ENCODE measurements around the gene TSPEAR.
"Not testable (repeated sequence)": the region's sequence is repeated elsewhere in the genome, so short reads cannot be mapped to it uniquely, and the experiment has no call there.

TSPEAR gene

DNA sequence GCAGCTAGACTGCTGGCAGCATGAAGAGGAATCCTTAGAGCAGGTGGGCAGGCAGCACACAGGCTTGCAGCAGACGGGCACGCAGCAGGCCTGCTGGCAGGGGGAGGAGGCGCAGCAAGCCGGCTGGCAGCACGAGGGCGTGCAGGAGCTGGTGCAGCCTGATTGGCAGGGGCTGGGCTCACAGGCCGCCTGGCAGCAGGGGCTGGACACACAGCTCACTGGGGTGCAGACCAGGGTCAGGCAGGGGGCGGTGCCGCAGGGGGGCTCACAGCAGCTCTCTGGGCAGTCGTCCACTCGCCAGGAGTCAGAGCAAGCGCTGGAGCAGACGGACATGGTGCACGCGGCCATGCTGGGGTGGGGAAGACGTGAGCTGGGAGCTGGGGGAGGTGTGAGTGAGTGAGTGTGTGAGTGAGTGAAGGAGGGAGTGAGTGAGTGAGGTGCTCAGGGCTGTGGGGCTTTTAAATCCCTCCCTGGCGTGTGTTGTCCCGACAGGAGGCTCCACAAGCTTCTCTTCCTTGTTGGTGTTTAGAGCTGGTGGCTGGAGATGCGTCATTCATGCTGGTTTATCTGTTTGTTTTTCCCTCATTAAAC lies 131.0 kb downstream of the TSPEAR start, which contains the start of gene KRTAP10-5:
Gene KRTAP10-5 (minus strand): TSS at position 374 of the 591 bp plus-strand sequence. CDS start 26 bp downstream, at position 348.
- DNase-seq: not testable (repeated sequence)

DNA sequence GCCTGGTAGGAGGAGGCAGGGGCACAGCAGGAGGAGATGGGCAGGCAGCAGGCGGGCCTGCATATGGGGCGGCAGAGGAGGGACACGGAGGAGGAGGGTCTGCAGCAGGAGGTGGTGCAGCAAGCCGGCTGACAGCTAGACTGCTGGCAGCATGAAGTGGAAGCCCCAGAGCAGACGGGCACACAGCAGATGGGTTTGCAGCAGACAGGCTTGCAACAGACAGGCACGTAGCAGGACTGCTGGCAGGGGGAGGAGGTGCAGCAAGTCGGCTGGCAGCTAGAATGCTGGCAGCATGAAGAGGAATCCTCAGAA lies 131.6 kb downstream of the TSPEAR start:
- no peak for DNase-seq

DNA sequence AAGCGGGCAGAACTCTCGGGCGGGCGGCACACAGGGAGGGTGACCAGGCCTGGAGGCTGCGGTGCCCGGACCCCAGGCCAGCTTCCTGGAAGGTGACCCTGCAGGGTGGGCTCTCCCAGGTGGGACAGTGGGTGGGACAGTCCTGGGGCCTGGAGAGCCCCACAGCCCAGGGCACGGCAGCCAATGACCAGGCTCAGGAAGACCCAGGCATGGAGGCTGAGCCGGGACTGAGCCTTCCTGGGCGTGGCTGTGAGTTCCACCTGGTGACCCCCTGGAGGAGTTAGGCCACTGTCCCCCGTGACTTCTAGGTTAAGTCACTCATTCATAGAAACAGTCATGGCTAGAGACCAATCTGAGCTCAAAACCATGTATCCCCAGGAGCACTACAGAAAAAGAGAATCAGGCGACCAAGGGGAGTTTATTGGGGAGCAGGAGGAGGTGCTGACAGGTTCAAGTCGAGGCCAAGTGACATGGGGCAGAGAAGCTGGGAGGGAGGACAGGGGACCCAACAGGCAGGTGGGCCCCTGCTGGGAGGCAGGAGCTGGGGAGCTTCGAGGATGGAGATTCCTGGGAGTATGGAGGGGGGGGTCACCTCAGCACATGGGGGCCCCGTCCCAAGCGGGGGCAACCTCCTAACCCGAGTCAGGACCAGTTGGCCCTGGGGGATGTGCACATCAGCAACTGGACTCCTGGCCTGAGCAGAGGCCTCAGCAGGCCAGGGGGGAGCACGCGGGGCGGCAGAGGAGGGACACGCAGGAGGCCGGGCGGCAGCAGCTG lies 132.1 kb downstream of the TSPEAR start:
- no peak for DNase-seq

DNA sequence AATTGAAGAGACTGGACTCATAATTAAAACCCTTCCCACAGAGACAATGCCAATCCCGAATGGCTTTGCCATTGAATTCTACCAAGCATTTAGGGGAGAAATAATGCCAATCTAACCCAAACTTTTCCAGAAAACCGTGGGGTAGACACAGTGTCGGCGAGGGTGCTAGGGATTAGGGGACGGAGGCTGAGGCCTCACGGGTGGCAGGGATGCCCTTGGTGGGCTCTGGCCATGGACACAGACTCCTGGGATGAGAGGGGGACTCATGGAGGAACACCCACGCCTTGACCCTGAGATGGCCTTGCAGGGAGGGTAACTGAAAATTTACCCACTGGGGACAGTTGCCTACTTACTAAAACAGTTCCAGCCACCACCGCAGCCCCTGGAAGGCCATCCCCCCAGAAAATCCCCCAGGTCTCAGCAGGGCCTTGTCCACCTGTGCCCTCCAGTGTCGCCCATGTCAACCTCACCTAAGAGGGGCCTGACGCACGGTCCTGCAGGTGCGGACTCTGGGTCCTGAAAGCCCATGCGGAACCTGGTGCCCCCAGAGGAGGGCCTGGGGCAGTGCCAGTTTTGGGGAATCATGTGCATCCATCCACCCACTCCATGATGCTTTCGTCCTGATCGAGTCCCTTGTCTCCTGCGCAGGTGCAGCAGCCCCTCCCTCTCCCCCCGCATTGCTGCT lies 132.9 kb downstream of the TSPEAR start:
- no peak for DNase-seq

DNA sequence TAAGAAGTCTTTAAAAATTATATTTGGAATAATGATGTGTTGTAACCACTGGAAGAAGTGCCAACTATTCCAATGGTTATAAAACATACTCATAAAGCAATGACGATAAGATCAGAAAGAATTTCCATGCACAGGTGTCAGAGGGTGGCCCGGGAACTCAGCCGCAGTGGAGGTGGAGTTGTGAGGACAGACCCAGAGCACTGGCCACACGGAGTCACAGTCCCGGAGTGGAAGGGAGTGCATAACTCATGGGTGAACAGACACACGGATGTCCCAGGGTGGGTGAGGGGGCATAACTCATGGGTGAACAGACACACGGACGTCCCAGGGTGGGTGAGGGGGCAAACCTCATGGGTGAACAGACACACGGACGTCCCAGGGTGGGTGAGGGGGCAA lies 135.3 kb downstream of the TSPEAR start:
- no peak for DNase-seq

DNA sequence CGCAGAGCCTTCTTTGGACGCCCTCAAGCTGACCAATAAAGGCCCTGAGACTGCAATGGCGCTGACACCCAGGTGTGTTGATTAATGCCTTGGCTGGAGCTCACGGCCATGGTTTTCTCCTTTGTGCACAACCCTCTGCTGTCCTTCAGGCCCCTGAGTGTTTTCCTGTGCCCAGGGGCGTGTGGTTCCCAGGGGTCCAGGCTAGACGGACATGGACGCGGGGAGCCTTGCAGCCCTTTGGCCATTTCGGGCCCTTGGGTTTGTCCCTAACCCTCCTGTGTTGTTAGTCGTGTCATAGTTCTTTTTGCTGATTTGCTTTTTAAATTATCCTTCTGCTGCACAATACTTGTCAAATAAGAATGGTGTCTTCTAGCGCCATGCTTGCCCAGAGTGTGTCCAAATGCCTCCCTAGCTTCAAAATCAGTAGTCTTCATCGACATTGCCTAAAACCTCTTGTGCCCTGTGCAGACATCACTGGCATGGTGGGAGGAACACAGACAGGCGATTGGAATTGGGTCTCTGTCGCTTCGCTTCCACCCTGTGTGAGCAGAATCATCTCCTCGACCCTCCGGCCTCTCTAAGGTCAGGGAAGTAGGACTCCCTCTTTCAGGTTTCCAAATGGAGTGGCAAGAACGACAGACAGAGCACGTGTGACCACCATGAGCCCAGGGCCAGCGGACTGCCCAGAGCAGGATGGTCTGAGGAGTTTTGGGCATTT lies 135.9 kb downstream of the TSPEAR start:
- DNase-seq: no peak

DNA sequence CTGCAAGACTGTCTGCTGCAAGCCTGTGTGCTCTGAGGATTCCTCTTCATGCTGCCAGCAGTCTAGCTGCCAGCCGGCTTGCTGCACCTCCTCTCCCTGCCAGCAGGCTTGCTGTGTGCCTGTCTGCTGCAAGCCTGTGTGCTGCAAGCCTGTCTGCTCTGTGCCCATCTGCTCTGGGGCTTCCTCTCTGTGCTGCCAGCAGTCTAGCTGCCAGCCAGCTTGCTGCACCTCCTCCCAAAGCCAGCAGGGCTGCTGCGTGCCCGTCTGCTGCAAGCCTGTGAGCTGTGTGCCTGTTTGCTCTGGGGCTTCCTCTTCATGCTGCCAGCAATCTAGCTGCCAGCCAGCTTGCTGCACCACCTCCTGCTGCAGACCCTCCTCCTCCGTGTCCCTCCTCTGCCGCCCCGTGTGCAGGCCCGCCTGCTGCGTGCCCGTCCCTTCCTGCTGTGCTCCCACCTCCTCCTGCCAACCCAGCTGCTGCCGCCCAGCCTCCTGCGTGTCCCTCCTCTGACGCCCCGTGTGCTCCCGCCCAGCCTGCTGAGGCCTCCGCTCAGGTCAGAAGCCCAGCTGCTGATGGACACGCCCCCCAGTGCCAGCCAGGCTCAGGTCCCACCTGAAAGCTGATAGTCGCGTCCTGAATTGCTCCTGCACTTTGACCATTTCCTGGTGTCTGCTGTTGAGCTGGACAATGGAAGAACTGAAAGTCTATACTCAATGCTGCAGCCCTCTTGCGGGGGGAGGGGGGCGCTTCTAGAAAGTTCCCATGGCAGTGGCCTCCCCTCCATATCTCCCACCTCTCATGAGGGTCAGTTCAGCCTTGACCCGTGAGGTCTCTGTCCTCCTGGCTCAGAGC lies 136.7 kb downstream of the TSPEAR start:
- no peak for DNase-seq

DNA sequence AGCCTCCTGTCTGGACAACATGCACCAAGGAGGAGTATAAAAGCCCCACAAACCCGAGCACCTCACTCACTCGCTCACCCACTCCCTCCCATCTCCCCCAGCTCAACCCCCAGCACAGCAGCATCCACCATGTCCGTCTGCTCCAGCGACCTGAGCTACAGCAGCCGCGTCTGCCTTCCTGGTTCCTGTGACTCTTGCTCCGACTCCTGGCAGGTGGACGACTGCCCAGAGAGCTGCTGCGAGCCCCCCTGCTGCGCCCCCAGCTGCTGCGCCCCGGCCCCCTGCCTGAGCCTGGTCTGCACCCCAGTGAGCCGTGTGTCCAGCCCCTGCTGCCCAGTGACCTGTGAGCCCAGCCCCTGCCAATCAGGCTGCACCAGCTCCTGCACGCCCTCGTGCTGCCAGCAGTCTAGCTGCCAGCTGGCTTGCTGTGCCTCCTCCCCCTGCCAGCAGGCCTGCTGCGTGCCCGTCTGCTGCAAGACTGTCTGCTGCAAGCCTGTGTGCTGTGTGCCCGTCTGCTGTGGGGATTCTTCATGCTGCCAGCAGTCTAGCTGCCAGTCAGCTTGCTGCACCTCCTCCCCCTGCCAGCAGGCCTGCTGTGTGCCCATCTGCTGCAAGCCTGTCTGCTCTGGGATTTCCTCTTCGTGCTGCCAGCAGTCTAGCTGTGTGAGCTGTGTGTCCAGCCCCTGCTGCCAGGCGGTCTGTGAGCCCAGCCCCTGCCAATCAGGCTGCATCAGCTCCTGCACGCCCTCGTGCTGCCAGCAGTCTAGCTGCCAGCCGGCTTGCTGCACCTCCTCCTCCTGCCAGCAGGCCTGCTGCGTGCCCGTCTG lies 137.5 kb downstream of the TSPEAR start, which contains the start of gene KRTAP10-4:
Gene KRTAP10-4 (plus strand): TSS at position 100 of the 827 bp plus-strand sequence. CDS start 30 bp downstream, at position 130.
- not testable (repeated sequence) for DNase-seq

DNA sequence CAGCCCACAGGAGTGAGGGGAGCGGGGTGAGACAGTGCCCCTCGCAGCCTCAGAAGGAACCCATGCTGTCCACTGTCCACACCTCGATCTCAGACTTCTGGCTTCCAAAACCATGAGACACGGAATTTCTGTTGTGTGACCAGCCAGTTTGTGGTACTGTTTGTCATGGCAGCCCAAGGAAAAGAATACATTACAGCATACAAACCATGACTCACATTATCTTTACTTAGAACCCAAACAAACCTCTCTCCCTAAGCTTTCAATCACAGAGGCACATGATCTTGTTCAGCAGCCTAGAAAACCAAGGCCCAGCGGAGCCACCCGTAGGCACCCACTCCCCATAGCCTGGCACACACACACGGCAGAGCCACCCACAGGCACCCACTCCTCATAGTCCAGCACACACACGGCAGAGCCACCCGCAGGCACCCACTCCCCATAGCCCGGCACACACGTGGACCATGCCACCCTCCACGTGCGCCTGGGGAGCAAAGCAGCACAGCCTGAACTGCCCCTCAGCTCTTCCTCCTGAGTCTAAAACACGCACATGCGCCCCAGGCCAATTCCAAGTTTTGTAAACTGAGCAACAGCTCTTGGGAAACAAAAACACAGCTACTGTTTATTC lies 138.3 kb downstream of the TSPEAR start:
- DNase-seq: no peak

DNA sequence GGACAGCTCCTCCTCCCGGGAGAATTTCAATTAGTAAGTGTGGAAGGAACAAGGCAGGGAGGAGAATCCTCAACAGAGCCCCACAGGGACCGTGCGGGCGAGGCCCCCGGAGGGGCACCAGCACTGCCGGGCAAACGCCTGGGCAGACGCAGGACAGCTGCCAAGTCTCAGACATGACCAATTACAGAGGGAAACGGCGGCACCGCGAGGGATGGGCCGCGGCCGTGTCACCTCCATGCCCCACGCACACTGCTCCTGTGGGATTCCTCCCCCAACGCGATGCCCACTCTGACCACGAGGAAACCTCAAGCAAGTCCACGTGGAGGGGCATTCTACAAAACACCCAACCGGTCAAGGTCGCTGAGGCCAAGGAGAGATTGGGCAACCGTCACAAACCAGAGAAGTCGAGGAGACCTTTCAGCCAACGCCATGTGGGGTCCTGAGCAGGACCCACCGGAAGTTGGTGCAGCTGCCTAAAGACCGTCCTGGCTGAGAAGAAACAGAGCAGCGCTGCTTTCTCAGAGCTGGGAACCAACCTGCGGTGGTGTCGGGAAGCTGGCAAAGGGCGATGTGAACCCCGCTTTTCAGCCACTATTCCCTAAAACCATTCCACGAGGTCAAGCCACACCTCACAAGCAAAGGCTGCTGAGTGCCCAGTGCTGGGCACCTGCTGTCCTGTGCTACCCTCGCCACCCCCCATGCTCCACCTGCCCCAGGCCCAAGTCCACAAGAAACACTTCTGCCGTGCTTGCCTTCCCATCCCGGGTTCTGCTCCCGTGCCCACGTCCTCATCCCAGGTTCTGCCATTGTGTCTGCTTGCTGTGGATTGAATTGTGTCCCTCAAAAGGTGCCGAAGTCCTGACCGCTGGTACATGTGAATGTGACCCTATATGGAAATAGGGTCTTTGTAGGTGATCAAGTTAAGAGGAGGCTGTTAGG lies 139.3 kb downstream of the TSPEAR start:
- DNase-seq: no peak

DNA sequence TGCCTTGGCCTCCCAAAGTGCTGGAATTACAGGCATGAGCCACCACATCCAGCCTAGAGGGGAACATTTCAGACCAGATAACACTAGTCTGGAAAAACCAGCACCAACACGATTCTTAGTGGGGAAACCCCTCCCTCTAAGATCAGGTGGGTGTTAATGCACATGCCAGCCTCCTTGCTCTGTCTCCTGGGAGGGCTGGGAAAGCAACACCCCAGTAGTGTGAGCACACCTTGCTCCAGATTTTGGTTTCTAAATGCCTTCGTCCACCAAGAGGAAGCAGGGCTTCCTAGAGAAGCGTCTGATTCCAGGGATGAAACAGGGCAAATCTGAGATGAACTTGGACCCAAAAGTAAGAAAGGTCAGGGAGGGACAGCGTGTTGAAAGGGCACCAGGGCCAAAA lies 140.1 kb downstream of the TSPEAR start:
- no peak for DNase-seq

DNA sequence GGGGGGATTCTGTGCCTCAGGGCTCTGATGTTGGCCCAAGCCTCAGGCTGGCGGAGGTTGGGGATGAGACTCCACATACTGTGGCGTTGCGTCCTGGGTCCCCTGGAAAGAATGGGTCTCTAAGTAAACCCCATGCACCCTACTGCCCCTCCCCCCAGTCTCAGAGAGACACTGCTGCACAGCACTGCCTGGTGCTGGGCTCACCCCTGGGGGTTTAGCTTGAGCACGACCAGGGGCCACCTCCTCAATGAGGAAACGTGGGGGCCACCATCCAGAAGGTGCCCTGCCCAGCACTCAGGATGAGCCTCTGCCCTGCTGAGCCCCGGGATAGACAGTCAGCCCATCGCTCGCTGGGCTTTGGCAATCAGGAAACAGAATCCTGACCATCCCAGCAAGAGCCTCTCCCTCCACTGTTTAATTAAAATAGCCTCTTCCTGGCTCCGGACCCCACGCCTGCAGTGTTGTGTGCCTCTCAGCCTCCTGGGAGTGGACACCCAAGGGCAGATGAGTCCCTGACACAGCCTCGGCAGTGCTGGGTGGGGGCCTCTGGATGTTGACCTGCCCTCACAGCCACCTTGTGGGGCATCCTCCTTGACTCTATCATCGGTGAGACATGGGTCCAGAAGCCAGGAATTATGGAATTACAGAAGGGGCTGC lies 141.4 kb downstream of the TSPEAR start:
- DNase-seq: no peak

DNA sequence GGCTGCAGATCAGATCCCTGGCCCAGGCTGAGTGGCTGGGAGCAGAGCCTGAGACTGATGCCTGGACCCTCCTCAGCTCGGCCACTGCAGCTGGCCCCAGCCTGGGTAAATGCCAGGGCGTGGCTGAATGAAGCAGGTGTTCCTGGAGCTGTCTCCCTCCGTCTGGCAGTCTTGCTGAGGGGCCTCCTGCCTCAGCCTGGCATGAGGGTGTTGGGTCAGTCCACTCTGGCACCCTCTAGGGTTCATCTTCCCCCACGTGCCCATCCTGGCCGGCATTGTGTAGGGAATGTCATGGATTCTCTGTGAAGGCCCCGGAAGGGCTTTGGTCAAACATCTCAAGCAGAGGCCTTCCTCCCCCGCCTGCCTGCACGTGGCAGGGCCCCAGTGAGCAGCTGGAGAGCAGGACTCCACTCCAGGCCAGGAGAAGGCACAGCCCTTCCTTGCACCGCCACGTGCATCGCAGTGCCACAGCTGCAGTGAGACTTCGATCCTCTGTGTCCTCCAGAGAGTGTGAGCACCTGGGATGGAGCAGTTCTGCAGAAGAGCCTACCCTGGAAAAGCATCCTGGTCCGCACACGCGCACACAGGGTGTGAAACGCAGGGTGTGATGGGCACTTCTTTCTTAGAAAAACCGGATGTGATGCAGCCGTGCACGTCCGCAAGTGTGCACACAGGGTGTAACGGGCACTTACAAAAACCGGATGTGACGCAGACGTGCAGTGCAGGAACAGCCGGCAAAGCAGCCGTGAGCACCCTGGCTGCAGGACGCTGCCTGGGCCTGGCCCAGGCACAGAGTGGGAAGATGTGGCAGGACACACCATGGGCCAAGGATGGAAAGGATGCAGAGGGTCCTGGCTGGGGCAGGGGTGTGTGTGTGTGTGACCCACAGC lies 142.5 kb downstream of the TSPEAR start:
- no peak for DNase-seq

DNA sequence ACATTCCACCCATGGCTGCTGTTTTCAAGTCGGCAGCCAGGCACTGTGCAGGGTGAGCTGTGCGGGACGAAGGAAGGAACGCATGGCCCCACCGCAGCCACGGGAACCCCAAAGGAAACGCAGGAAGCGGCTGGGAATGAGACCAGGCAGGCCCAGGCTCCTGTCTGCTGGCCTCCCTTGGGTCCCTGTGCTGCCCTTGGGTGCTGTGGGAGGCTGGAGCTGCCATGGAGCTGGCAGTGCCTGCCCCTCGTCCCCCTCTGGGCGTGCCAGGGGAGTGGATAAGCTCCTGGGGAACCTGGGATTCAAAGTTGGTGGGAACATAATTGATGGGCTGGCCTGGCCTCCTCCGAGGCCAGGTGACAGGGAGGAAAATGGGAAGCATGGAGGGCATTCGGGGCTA lies 143.1 kb downstream of the TSPEAR start:
- no peak for DNase-seq

DNA sequence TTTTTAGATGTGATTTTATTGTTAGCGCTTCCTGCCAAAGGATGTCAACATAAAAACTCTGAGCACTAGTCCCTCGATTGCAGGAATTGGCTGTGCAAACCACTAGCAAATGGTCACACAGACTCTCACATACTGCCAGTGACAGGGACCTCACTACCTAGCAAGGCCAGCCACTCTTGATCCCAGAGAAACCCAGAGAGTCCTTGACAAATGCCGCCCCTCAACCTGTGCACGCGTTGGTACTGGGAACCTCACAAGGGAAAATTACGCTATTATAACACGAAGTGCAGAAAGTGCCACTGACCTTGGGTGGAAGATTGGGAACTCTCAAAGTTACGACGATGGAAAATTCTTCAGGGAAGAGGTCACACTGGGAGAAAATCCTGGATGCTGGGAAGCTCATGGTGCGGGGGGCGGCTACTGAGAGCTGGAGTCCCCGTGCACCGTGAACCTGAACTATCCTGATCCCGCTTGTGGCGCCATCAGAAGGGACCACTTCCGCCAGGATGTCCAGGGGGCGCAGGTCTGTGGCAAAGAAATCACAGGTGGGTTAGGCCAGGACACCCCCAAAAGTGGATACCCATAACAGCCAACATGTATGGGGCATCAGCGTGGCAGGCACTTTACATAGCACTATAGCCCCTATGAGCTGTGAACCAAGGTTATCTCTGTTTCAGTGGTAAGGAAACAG lies 143.7 kb downstream of the TSPEAR start:
- DNase-seq: no peak

DNA sequence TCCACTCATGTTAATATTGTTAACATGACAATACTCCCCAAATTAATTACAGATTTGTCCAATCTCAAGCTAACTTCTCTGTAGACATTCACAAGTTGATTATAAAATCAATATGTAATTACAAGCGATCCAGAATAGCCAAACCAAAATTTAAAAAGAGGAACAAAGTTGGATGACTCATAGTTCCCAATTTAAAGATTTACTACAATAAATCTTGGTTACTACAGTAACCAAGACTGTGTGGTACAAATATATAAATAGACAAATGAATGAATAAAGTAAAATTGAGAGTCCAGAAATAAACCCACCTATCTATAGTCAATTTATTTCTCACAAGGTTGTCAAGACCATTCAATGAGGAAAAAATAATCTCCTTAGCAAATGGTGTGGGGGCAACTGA lies 145.0 kb downstream of the TSPEAR start:
- no peak for DNase-seq

DNA sequence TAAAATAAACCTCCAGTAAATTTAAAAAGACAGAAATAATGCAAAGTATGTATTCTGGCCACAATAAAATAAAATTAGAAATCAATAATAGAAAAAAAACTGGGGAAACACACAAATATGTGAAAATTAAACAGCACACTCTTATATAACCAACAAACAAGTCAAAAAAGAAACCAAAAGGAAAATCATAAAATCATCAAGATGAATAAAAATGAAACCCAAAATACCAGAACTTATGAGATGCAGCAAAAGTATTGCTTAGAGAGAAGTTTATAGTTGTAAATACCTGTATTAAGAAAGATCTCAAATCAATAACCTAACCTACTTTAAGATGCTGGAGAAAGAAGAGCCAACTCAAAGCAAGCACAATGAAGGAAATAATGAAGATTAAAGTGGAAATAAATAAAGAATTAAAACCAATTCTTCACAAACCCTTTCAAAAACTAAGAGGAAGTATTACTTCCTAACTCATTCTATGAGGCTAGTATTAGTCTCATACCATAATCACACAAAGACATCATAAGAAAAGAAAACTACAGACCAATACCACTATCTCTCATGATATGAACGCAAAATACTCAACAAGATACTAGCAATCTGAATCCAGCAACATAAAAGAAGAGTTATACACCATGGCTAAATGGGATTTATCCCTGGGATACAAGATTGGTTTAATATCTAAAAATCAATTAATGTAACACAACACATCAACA lies 146.3 kb downstream of the TSPEAR start:
- no peak for DNase-seq

Data from GOT3 (cell line).